Subcutaneous abdominal adipose tissue (tissue), 5 donors: ENCODE results near the gene ZNF681.
A peak's percentile ranks its signal among the peaks of the same experiment; 100 is the strongest.

Experiments used
- H3K27ac ChIP-seq: one replicate; pipeline ENCODE4 v1.7.0; 2013; ENCODE audit warnings: low read depth, mild to moderate bottlenecking, inconsistent platforms, low read length, moderate library complexity
- H3K27me3 ChIP-seq, 5 donors: one replicate each; pipeline ENCODE4 v1.7.0; 2013; ENCODE audit warnings: low read length in 5 of 5, inconsistent platforms in 1 of 5; ENCODE audit not compliant: control insufficient read depth in 5 of 5, insufficient read depth in 4 of 5
- H3K36me3 ChIP-seq, 5 donors: one replicate each; pipeline ENCODE4 v1.7.0; 2013; ENCODE audit warnings: low read length in 5 of 5; ENCODE audit not compliant: control insufficient read depth in 5 of 5, insufficient read depth in 5 of 5
- H3K4me1 ChIP-seq, 5 donors: one replicate each; pipeline ENCODE4 v1.7.0; 2013; ENCODE audit warnings: low read length in 5 of 5, mild to moderate bottlenecking in 3 of 5, moderate library complexity in 1 of 5; ENCODE audit not compliant: control insufficient read depth in 5 of 5, insufficient read depth in 5 of 5
- H3K4me3 ChIP-seq, 5 donors: one replicate each; pipeline ENCODE4 v1.7.0; 2013; ENCODE audit warnings: low read length in 5 of 5, low read depth in 1 of 5
- H3K9ac ChIP-seq, 5 donors: one replicate each; pipeline ENCODE4 v1.7.0; 2013; ENCODE audit warnings: low read length in 5 of 5, mild to moderate bottlenecking in 4 of 5, moderate library complexity in 3 of 5
- H3K9me3 ChIP-seq, 5 donors: one replicate each; pipeline ENCODE4 v1.7.0; 2013; ENCODE audit warnings: low read length in 5 of 5; ENCODE audit not compliant: control insufficient read depth in 5 of 5
- donor health status: healthy.
- donor health status: healthy.
- donor health status: healthy.
- donor health status: healthy.
- donor health status: healthy.

ZNF681 gene

GRCh38 chr19:23758187-23759074 is at the start of gene ZNF681:
ZNF681 (minus strand) TSS chr19:23758891; CDS start chr19:23758749, 142 bp downstream.
- peak within 1 kb of the TSS; percentile 40 for H3K27ac ChIP-seq
- no peaks in the 10 kb centered on the region for H3K27me3 ChIP-seq
- no peaks in the 10 kb centered on the region for H3K36me3 ChIP-seq
- H3K4me3 ChIP-seq, result peak within 1 kb of the TSS; percentile 83 to 95 (median 87)
- H3K9me3 ChIP-seq, result peaks cover 0 to 3% (median 0%) of the 10 kb centered on the region in 5 donors
- peak within 1 kb of the TSS; percentile 41 to 85 (median 77) for H3K9ac ChIP-seq
- H3K4me1 ChIP-seq, result peaks cover 1 to 23% (median 20%) of the 10 kb centered on the region in 5 donors

- Histone ChIP-seq H3K27me3 (no peaks in the 10 kb centered on the region), H3K4me1 (no peaks in the 10 kb centered on the region), H3K9me3 (peaks cover 0 to 6% (median 0%) of the 10 kb centered on the region in 5 donors), H3K4me3 (no peak overlapping the region), H3K27ac (no peak overlapping the region), H3K9ac (no peak overlapping the region), H3K36me3 (no peaks in the 10 kb centered on the region)
Measured at GRCh38 chr19:23804676-23805075, 46.0 kb upstream of the ZNF681 start.

GRCh38 chr19:23802290-23802689 is 43.6 kb upstream of the ZNF681 start:
- no peak overlapping the region for H3K9ac ChIP-seq
- H3K4me3 ChIP-seq, result no peak overlapping the region
- H3K36me3 ChIP-seq, result no peaks in the 10 kb centered on the region
- no peaks in the 10 kb centered on the region for H3K27me3 ChIP-seq
- H3K4me1 ChIP-seq, result peaks cover 0 to 4% (median 0%) of the 10 kb centered on the region in 5 donors
- no peak overlapping the region for H3K27ac ChIP-seq
- H3K9me3 ChIP-seq, result peaks cover 0 to 4% (median 0%) of the 10 kb centered on the region in 5 donors

- peaks cover 0 to 3% (median 0%) of the 10 kb centered on the region in 5 donors for H3K9me3 ChIP-seq
- no peak overlapping the region for H3K27ac ChIP-seq
- H3K4me3 ChIP-seq, result no peak overlapping the region
- no peaks in the 10 kb centered on the region for H3K27me3 ChIP-seq
- no peaks in the 10 kb centered on the region for H3K36me3 ChIP-seq
- no peak overlapping the region for H3K9ac ChIP-seq
- H3K4me1 ChIP-seq, result peaks cover 0 to 4% (median 0%) of the 10 kb centered on the region in 5 donors
Measured at GRCh38 chr19:23801803-23802202, 43.1 kb upstream of the ZNF681 start.

GRCh38 chr19:23800868-23801267 is 42.2 kb upstream of the ZNF681 start:
- no peaks in the 10 kb centered on the region for H3K27me3 ChIP-seq
- peaks cover 0 to 2% (median 0%) of the 10 kb centered on the region in 5 donors for H3K9me3 ChIP-seq
- no peaks in the 10 kb centered on the region for H3K36me3 ChIP-seq
- H3K27ac ChIP-seq, result no peak overlapping the region
- H3K4me3 ChIP-seq, result no peak overlapping the region
- peaks cover 0 to 4% (median 0%) of the 10 kb centered on the region in 5 donors for H3K4me1 ChIP-seq
- H3K9ac ChIP-seq, result no peak overlapping the region

- no peaks in the 10 kb centered on the region for H3K36me3 ChIP-seq
- no peak overlapping the region for H3K4me3 ChIP-seq
- H3K9me3 ChIP-seq, result peaks cover 0 to 7% (median 0%) of the 10 kb centered on the region in 5 donors
- no peak overlapping the region for H3K27ac ChIP-seq
- H3K9ac ChIP-seq, result no peak overlapping the region
- peaks cover 0 to 4% (median 0%) of the 10 kb centered on the region in 5 donors for H3K4me1 ChIP-seq
- no peaks in the 10 kb centered on the region for H3K27me3 ChIP-seq
Measured at GRCh38 chr19:23800271-23800670, 41.6 kb upstream of the ZNF681 start.

GRCh38 chr19:23799321-23799720 is 40.6 kb upstream of the ZNF681 start:
- H3K4me1 ChIP-seq, result peaks cover 0 to 4% (median 0%) of the 10 kb centered on the region in 5 donors

GRCh38 chr19:23795462-23795861 is 36.8 kb upstream of the ZNF681 start:
- Histone ChIP-seq H3K27ac (no peak overlapping the region), H3K9me3 (peaks cover 0 to 8% (median 2%) of the 10 kb centered on the region in 5 donors), H3K4me3 (no peak overlapping the region), H3K27me3 (no peaks in the 10 kb centered on the region), H3K4me1 (peaks cover 0 to 4% (median 0%) of the 10 kb centered on the region in 5 donors), H3K36me3 (no peaks in the 10 kb centered on the region), H3K9ac (no peak overlapping the region)

More at GRCh38 chr19:23799321-23799720, 40.6 kb upstream of the ZNF681 start:
- Histone ChIP-seq H3K36me3 (no peaks in the 10 kb centered on the region), H3K9me3 (peaks cover 0 to 8% (median 0%) of the 10 kb centered on the region in 5 donors), H3K9ac (no peak overlapping the region), H3K27me3 (no peaks in the 10 kb centered on the region), H3K27ac (no peak overlapping the region), H3K4me3 (no peak overlapping the region)

GRCh38 chr19:23792784-23793183 is 34.1 kb upstream of the ZNF681 start:
- Histone ChIP-seq H3K36me3 (no peaks in the 10 kb centered on the region), H3K9ac (no peak overlapping the region), H3K4me1 (no peaks in the 10 kb centered on the region), H3K27ac (no peak overlapping the region), H3K27me3 (no peaks in the 10 kb centered on the region), H3K9me3 (peaks cover 0 to 8% (median 2%) of the 10 kb centered on the region in 5 donors), H3K4me3 (no peak overlapping the region)
